AG04449 (cell line): ENCODE measurements around the gene KIAA1328.

Source experiments
- CTCF ChIA-PET: fragments of 350-600 bp; formaldehyde crosslinking; extraction: SDS; loops from one replicate; lab custom pipeline; 2021; ENCODE audit warnings: antibody characterized with exemption; lab: Yijun Ruan, JAX
- POLR2A ChIA-PET: fragments of 400-600, 350-600 bp; formaldehyde crosslinking; extraction: SDS; loops from one replicate; lab custom pipeline; 2020; ENCODE audit warnings: antibody characterized with exemption, inconsistent platforms; lab: Yijun Ruan, JAX
- DNase-seq: peaks from one replicate; pipeline ENCODE4 v3.0.0-alpha.2; 2010; ENCODE audit warnings: low read depth, low spot score
- H3K4me3 ChIP-seq: 2 replicates; pipeline ENCODE4 v1.5.1; 2011; ENCODE audit warnings: low read depth, mild to moderate bottlenecking, control low read depth, low read length
- CTCF ChIP-seq: IDR thresholded peaks from one replicate; pipeline ENCODE4 v1.5.1; 2011; ENCODE audit warnings: mild to moderate bottlenecking, moderate library complexity, low read length, control low read depth, inconsistent platforms; ENCODE audit not compliant: insufficient read depth; ENCODE audit errors: missing control alignments

KIAA1328 gene

GRCh38 chr18:37182340-37183135 is 353.6 kb downstream of the KIAA1328 start:
- no peak for TF ChIP-seq CTCF
- DNase-seq, result no peak
- no peak overlapping the region for H3K4me3 ChIP-seq
- CTCF ChIA-PET, result no interaction called here
- POLR2A ChIA-PET, result no interaction called here

DNA sequence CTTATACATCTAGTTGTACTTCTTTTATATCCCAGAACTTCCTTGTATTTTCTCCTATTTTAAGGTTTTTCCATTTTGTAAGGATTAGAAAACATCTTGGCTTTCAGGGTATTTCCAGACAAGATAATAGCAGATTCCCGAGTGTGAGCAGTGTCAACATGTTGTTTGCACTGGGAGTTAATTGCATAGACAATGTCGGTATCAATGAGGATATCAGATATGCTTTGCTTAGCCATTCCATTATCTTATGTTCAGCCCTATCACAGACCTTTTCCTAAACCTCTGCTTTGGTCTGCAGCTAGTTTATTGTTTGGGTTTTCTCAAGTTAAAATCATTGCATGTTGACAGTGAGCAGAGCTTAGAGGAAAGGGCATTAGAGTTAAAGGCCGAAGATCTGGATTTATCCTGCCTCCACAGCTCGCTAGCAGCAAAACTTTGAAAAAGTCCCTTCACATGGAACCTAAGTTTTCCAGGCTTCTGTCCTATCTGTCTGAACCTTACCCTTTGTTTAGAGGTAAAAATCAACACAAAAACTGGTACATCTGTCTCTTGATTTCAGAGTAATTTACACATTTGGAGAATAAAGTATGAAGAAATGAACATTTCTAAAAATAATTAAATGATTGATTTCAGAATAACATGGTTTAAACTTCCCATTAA is 355.4 kb downstream of the KIAA1328 start:
- DNase-seq, result no peak
- CTCF ChIA-PET, result no interaction called here
- no peak overlapping the region for H3K4me3 ChIP-seq
- POLR2A ChIA-PET, result no interaction called here
- no peak for TF ChIP-seq CTCF

DNA sequence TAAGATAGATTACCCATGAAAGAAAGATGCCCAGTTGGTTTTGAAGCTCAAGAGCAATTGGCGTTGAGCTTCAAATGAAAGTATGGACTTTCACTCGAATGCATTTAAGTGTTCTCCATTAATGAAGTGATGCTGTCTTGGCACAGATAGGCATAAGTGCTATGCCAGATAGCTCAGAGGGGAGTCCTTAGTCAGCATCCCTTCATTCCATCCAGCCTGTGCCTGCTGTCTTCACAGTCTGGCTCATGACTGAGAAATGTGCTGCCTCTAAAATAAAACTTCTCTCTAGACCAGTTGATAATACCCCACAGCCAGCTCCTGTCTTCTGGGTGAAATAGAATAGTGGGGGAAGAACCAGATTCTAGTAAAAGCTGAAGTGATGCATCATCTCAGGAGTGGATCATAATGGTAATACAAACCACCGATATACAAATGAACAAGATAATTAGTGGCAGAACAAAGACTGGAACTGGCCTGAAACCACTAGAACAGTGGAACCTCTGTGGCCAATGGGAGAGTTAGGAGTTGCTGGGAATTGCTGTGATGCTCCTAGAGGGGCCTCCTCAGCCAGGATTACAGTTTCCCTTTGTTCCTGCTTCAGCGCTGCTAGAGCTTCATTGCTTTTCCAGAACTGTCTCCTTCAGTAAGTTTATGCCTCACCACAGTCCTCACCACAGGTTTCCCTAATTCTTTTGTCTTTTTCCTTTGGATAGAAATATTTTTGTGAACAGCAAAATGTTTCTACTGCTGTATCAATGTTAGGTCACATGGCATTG is 359.3 kb downstream of the KIAA1328 start:
- CTCF ChIA-PET, result no interaction called here
- DNase-seq, result peak; percentile 19
- no peak for TF ChIP-seq CTCF
- POLR2A ChIA-PET, result interaction anchor here (0.5 kb wide), 1 partner anchor 796 kb away, joined by 3 read pairs; no protein-coding TSS in a partner anchor
- H3K4me3 ChIP-seq, result no peak overlapping the region

GRCh38 chr18:37199741-37200140 is 370.8 kb downstream of the KIAA1328 start:
- DNase-seq, result no peak
- no peak for TF ChIP-seq CTCF
- POLR2A ChIA-PET, result no interaction called here
- no peak overlapping the region for H3K4me3 ChIP-seq
- CTCF ChIA-PET, result no interaction called here

DNA sequence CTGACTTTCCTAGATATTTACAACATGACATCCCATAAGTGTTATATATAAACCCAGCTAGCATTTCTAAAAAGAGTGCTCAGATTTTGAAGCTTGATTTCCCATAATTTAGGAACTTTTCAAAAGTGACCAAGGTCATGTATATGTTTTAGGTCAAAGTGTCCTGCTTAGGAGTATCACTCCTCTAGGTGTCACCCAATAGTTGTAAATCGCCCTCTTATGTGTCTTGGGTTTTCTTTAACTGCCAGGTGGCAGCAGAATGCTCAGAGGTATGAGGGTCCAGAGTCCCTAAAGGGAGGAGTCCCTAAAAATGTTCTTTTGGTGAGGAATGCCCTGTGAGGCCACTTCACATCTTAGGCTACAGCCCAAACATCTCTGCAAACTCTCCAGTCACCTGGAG is 378.4 kb downstream of the KIAA1328 start:
- CTCF ChIA-PET, result no interaction called here
- DNase-seq, result no peak
- POLR2A ChIA-PET, result no interaction called here
- H3K4me3 ChIP-seq, result no peak overlapping the region
- TF ChIP-seq CTCF, result no peak

GRCh38 chr18:37210781-37211180 is 381.9 kb downstream of the KIAA1328 start:
- no peak for DNase-seq
- POLR2A ChIA-PET, result no interaction called here
- TF ChIP-seq CTCF, result no peak
- no peak overlapping the region for H3K4me3 ChIP-seq
- CTCF ChIA-PET, result no interaction called here
